Smooth muscle cell of the umbilical artery (primary cell): ENCODE data around the gene MYPOP. TPM values are rescaled to one million over a fixed set of nuclear protein-coding genes. Genes with fewer than 3 reads are reported as not detected.

ENCODE experiments used
- total RNA-seq: library from RNA; depleted of rRNA; stranded (reverse); fragments of >200 nt; gene quantifications from 2 replicates; pipeline ENCODE4 v1.2.3, GENCODE V29; 2014

Gene MYPOP
- total RNA-seq = 3.7 and 4.2 TPM in 2 replicates

DNA sequence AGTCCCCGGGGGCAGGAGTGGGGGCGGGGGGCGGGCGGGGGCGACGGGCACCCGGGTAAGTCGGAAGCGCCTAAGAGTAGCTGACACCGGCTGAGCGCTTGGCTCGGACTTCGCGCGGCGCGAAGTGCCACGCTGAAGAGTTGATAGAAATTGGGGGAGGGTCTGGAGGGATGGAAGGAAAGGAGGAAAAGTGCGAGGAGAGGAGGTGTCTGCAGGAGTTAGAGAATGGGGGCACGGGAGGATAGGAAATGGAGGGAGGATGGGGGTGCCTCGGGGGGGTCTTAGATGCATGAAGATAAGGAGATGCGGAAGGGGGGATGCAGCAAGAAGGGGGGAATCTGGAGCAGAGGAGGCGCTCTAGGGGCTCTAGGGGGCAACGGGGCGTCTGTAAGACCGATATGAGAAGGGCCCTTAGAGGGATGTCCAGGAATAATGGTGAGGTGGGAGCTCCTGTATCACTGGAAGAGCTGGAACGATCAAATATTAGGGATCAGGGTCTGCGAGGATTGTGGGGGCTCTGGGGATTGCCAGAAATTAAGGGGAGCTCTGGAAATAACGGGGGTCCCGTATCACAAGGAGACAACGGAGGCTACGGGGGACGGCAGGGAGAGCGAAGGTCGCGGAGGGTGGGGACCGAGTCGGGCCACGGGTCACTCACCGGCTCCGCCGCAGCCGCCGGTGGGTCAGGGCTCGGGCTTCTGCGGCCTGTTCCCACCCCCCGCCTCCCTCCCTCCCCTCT, at the start of gene MYPOP:
MYPOP (minus strand) TSS at position 702 of the 739 bp plus-strand sequence. CDS start 840 bp downstream, outside the sequence.

DNA sequence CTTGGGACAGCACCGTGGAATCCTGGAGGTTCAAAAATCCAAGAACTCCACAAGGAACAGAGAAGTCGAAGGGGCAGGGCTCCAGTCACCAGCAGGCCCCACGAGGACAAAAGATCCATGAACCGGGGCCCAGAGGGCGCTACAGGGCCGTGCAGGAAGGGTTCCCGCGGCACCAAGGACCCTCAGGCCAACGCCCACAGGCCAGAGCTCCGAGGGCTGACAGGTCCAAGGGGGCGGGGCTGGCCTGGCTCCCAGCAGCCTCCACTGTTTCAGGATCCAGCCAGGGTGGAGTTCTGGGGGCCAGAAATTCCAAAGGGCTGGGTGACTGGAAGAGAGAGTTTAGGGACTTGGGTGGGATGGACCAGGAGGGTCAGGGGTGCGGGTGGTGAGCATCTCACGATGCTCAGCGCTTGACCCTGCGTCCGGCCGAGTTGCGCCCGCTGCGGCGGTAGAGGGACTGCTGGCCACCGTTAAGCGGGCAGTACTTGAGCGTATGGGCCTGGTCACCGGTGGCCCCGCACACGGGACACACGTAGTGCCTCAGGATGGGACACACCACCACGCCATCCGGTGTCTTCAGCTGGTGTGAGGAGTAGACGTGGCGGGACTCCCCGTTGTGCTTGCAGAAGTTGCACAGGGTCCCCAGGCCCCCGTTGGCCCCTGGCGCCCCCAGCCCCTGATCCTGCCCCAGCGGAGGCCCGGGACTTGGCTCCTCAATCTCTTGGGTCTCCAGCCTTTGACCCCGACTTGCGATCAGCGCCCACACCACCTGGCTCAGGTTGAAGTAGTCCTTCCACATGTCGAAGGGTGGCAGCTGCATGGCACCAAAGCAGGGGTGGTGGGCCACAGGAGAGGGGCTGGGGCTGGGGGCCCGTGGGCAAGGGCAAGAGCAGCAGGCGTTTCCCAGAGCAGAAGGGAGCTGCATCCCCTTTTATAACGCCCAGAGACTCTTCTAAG, 11.7 kb upstream of the MYPOP start, which contains the start of gene NANOS2:
NANOS2 (minus strand) TSS at position 905 of the 957 bp plus-strand sequence; CDS start at position 820, 85 bp downstream.

DNA sequence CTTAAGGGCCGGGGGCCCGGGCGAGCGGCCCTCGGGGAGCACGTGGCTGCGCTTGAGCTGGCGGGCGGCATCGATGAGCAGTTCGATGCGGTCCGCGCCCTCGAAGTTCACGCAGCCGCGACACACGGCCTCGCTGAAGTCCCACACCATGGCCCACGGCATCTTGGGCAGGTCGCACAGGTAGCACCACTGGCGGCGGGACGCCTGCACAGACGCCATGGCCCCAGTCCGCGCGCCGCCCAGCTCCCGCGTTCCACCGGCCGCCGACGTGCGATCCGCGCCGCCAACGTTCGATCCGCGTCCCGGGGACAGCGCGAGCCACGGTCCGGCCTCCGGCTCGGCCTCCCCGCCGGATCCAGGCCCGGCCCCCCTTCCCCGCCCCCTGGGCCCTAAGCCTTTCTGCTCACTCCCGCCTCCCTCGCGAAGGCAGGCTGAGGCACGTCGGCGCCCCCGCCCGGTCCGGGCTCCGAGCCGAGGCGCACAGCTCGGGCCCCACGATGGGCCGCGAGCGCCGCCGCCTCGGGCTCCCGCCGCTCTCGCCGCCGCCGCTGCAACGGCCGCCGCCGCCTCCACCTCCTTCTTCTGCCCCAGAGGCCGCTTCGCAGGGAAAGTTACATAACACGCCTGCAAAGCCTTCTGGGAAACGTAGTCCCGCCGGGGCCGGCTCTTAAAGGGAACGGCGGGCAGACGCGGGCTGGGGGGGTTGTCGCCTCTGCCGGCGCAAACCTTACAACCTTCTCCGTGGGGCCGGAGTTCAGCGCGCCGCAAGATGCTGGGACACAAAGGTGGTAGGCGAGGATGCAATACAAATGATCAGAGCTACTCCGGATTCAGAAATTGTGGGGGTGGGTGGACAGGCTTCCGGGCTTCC, 16.6 kb downstream of the MYPOP start, which contains the start of gene IRF2BP1:
IRF2BP1 (minus strand) TSS at position 586 of the 871 bp plus-strand sequence; CDS start at position 219, 367 bp downstream.

DNA sequence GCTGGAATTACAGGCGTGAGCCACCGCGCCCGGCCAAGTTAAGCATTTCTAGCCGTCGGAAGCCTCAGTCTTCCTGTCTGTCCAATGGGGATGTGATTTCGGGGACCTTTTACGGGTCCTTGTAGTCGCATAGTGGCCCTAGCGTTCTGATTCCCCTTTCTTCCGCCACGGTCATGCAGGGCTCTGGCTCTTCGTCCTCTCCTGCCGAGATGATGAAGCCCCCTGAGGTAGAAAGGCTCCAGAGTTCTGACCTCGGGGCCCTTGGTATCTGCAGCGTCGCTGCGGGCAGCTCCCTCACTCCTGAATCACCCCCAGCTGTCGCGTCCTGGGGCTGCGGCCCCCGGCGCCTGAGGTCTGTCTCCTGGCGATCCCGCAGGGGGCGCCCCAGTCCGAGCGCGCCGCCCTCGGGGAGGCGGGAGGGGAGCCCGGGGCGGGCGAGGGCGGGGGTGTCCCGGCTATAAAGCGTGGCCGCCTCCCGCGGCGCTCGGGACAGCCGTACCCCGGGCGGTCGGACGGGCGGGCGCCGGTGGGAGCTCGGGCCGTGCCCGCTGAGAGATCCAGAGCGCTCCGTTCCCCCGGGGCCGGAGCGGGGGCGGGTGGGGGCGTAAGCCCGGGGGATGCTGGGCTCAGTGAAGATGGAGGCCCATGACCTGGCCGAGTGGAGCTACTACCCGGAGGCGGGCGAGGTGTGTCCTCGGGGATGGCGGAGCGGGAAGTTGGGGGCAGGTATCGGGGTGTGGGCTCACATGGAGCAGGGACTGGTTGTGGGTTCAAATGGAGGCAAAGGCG, 38.4 kb downstream of the MYPOP start, which contains the start of gene FOXA3:
FOXA3 (plus strand) TSS at position 487 of the 789 bp plus-strand sequence; CDS start at position 618, 131 bp downstream.

DNA sequence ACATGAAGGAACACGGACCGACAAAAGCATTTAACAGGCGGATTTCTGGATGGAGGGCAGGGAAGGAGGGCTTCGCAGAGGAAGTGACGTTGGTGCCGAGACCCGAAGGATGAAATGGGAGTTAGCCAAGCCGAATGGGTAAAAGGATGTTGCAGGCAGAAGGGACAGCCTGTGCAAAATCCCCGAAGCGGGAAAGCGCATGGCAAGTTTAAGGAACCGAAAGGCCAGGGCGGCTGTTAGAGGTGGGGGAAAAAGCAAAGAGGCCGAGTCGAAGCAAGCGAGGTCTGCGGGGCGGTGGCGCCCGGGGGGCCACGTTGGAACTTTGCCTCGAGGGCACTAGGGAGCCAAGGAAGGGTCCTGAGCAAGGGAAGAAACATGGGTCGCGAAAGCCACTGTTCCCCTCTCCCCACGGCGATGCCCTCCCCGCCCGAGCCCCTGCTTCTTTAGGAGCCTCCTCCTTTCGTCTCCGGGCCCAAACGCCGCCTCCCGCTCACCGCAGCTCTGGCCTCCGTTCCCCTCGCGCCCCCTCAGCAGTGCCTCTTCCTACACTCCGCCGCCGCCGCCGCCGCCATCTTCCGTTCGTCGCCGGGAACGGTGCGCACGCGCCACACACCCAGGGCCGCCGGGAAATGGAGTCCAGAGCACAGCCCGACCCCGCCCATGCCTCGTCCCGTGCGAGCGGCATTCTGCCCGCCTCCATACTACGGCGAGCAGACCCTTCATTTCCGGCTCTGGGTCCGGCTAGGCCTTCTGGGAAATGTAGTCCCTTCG, 39.7 kb downstream of the MYPOP start, which contains the start of gene SYMPK:
SYMPK (minus strand) TSS at position 584 of the 771 bp plus-strand sequence. CDS start 8,652 bp downstream, outside the sequence.

Other genes starting within 250 kb of the MYPOP start
- gene GIPR, start 234.4 kb downstream of the MYPOP start, total RNA-seq = under 0.01 TPM in 1 of 2 replicates, not detected in the other
- 144 and 339 TPM in 2 replicates for gene SNRPD2, start 210.7 kb downstream of the MYPOP start, total RNA-seq
- gene QPCTL, start 209.9 kb downstream of the MYPOP start, total RNA-seq = 27.3 and 28.2 TPM in 2 replicates
- 2.7 and 6.2 TPM in 2 replicates for gene FBXO46, start 171.7 kb downstream of the MYPOP start, total RNA-seq
- not detected in 2 replicates for gene MEIOSIN, start 169.2 kb downstream of the MYPOP start, total RNA-seq
- gene SIX5, start 133.4 kb downstream of the MYPOP start, total RNA-seq = 7.6 and 10.1 TPM in 2 replicates
- gene DMPK, start 120.1 kb downstream of the MYPOP start, total RNA-seq = 33.0 and 35.0 TPM in 2 replicates
- 34.4 and 50.2 TPM in 2 replicates for gene DMWD, start 109.8 kb downstream of the MYPOP start, total RNA-seq
- gene RSPH6A, start 87.3 kb downstream of the MYPOP start, total RNA-seq = 0.14 and 0.30 TPM in 2 replicates
- gene SYMPK, start 39.5 kb downstream of the MYPOP start, total RNA-seq = 30.9 and 56.4 TPM in 2 replicates
- gene FOXA3, start 38.3 kb downstream of the MYPOP start, total RNA-seq = not detected in 2 replicates
- gene IRF2BP1, start 16.5 kb downstream of the MYPOP start, total RNA-seq = 24.1 and 27.7 TPM in 2 replicates
- gene NANOS2, start 12.2 kb upstream of the MYPOP start, total RNA-seq = not detected in 2 replicates
- gene NOVA2, start 71.3 kb upstream of the MYPOP start, total RNA-seq = 0.23 TPM in 1 of 2 replicates, not detected in the other
- 5.3 and 5.9 TPM in 2 replicates for gene CCDC61, start 92.9 kb upstream of the MYPOP start, total RNA-seq
- not detected in 2 replicates for gene PGLYRP1, start 120.4 kb upstream of the MYPOP start, total RNA-seq
- 0.09 TPM in 1 of 2 replicates, not detected in the other for gene IGFL4, start 138.4 kb upstream of the MYPOP start, total RNA-seq
- gene IGFL3, start 222.1 kb upstream of the MYPOP start, total RNA-seq = 0.55 and 2.4 TPM in 2 replicates
- gene IGFL2, start 245.6 kb upstream of the MYPOP start, total RNA-seq = 0.05 and 0.59 TPM in 2 replicates